Activated effector memory CD4-positive, alpha-beta T cell treated with anti-CD3 and anti-CD28 coated beads, Interleukin-2, amount 50 U/mL, for 16 hours (primary cell): ENCODE measurements around the gene ALPK1.
"Not testable (repeated sequence)": the region's sequence is repeated elsewhere in the genome, so short reads cannot be mapped to it uniquely, and the experiment has no call there.

ENCODE experiments used
- DNase-seq: peaks from one replicate; pipeline ENCODE4 v3.0.0-alpha.2; 2020

ALPK1 gene

GRCh38 chr4:112379306-112379705 lies 82.1 kb downstream of the ALPK1 start:
- no peak for DNase-seq

- no peak for DNase-seq
Observed at GRCh38 chr4:112381996-112382692, 85.0 kb downstream of the ALPK1 start.

GRCh38 chr4:112386071-112386470 lies 88.9 kb downstream of the ALPK1 start:
- DNase-seq: no peak

- no peak for DNase-seq
Observed at GRCh38 chr4:112402098-112402497, 104.9 kb downstream of the ALPK1 start.

- DNase-seq: no peak
Observed at GRCh38 chr4:112403101-112403945, 106.2 kb downstream of the ALPK1 start.

- no peak for DNase-seq
Observed at GRCh38 chr4:112410364-112410763, 113.2 kb downstream of the ALPK1 start.

- DNase-seq: no peak
Observed at GRCh38 chr4:112410804-112411203, 113.6 kb downstream of the ALPK1 start.

GRCh38 chr4:112411781-112412550 lies 114.8 kb downstream of the ALPK1 start:
- DNase-seq: no peak

GRCh38 chr4:112416464-112416863 lies 119.3 kb downstream of the ALPK1 start:
- DNase-seq: no peak

- DNase-seq: no peak
Observed at GRCh38 chr4:112418092-112418491, 120.9 kb downstream of the ALPK1 start.

GRCh38 chr4:112421911-112422310 lies 124.7 kb downstream of the ALPK1 start:
- DNase-seq: no peak

- no peak for DNase-seq
Observed at GRCh38 chr4:112422644-112423043, 125.5 kb downstream of the ALPK1 start.

GRCh38 chr4:112423591-112423990 lies 126.4 kb downstream of the ALPK1 start:
- no peak for DNase-seq

- no peak for DNase-seq
Observed at GRCh38 chr4:112425823-112426222, 128.7 kb downstream of the ALPK1 start.

GRCh38 chr4:112426416-112426815 lies 129.2 kb downstream of the ALPK1 start:
- DNase-seq: no peak

GRCh38 chr4:112431158-112431557 lies 134.0 kb downstream of the ALPK1 start:
- DNase-seq: no peak

- no peak for DNase-seq
Observed at GRCh38 chr4:112436987-112437386, 139.8 kb downstream of the ALPK1 start.

GRCh38 chr4:112442226-112442625 lies 145.1 kb downstream of the ALPK1 start:
- not testable (repeated sequence) for DNase-seq

- DNase-seq: no peak
Observed at GRCh38 chr4:112448306-112449132, 151.3 kb downstream of the ALPK1 start.

- DNase-seq: no peak
Observed at GRCh38 chr4:112449708-112450107, 152.5 kb downstream of the ALPK1 start.

GRCh38 chr4:112451104-112451503 lies 153.9 kb downstream of the ALPK1 start:
- no peak for DNase-seq

- DNase-seq: no peak
Observed at GRCh38 chr4:112451831-112452230, 154.7 kb downstream of the ALPK1 start.

- DNase-seq: no peak
Observed at GRCh38 chr4:112453321-112453720, 156.2 kb downstream of the ALPK1 start.
